ENCODE data around the gene CARS2. TPM values are rescaled to one million over a fixed set of nuclear protein-coding genes. Genes with fewer than 3 reads are reported as not detected.
"Not testable (repeated sequence)": the region's sequence is repeated elsewhere in the genome, so short reads cannot be mapped to it uniquely, and the experiment has no call there.

The CARS2 gene
- total and polyA plus RNA-seq, 2 experiments from 2014 or later, result 75.7 to 96.7 TPM

DNA sequence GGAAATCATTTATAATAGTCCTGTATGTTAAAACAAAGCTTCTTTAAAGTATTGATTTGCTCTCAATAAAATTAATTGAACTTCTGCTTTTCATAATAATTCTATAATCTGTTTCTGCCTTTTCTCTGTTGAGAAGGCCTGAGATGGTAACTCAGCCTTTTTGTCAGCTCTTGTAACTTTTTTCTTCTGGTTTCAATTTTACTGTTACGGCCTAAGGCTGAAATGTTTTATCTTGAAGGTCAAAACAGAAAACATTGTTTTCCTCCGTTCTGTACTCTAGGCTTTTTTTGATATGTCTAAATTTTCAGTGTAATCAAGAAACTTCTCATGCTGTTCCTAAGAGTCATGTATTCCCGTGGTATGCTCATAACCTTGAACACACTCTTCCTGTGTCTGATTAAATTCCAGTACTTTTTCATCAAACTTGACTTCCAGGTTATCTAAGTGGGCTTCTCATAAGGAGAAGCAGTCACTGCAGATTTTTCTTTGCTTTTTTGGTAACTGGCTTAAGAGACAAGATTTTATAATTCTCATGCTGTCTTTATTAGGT, 98.2 kb downstream of the CARS2 start:
- Histone ChIP-seq H3K9me3 (ENCODE audit: low read depth) (no peaks in the 10 kb centered on the region), H3F3A (ENCODE audit: insufficient read depth) (no peaks in the 10 kb centered on the region), H4K20me1 (ENCODE audit: insufficient read depth) (no peaks in the 10 kb centered on the region), H3K36me3 (ENCODE audit: low read depth) (no peaks in the 10 kb centered on the region), H3K9me2 (ENCODE audit: insufficient read depth) (no peaks in the 10 kb centered on the region), H2AFZ (no peak overlapping the region), H3K4me2 (ENCODE audit: unreplicated experiment) (no peak overlapping the region), H3K4me1 (ENCODE audit: insufficient read depth) (no peaks in the 10 kb centered on the region), H3K4me3 (no peak overlapping the region), H3K27me3 (replicated peaks; ENCODE audit: insufficient read depth) (no peaks in the 10 kb centered on the region), H3K79me2 (ENCODE audit: insufficient read depth) (no peaks in the 10 kb centered on the region), H3K27ac (no peak overlapping the region), H3K9ac (no peak overlapping the region)
- DNase-seq, result no peak
- no peak for TF ChIP-seq EZH2phosphoT487 (IDR thresholded peaks at IDR 0.05; ENCODE audit: insufficient read depth, low read depth)
- TF ChIP-seq EZH2 (IDR thresholded peaks at IDR 0.05; ENCODE audit: insufficient read depth, poor library complexity, severe bottlenecking), result no peak
- in situ Hi-C loops (cut with MboI), result no loop called here
- 86 to 92% methylated on average over 3 of the region's 3 CpGs for WGBS, 2 experiments (ENCODE audit: low coverage in 1 of 2, low lambda C conversion rate in 2 of 2, missing lambda C conversion rate in 2 of 2)

DNA sequence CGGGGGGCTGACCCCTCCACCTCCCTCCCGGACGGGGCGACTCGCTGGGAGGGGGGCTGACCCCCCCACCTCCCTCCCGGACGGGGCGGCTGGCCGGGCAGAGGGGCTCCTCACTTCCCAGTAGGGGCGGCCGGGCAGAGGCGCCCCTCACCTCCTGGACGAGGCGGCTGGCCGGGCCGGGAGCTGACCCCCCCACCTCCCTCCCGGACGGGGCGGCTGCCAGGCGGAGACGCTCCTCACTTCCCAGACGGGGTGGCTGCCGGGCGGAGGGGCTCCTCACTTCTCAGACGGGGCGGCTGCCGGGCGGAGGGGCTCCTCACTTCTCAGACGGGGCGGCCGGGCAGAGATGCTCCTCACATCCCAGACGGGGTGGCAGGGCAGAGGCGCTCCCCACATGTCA, 99.6 kb downstream of the CARS2 start:
- H3K4me3 ChIP-seq; H3K27me3 ChIP-seq (replicated peaks; ENCODE audit: insufficient read depth); H3K4me1 ChIP-seq (ENCODE audit: insufficient read depth); H3K79me2 ChIP-seq (ENCODE audit: insufficient read depth); DNase-seq; H3K4me2 ChIP-seq (ENCODE audit: unreplicated experiment); H4K20me1 ChIP-seq (ENCODE audit: insufficient read depth); H3K9me2 ChIP-seq (ENCODE audit: insufficient read depth); in situ Hi-C loops (cut with MboI); H3K27ac ChIP-seq; H3K9me3 ChIP-seq (ENCODE audit: low read depth); H3K36me3 ChIP-seq (ENCODE audit: low read depth); H2AFZ ChIP-seq; H3F3A ChIP-seq (ENCODE audit: insufficient read depth); H3K9ac ChIP-seq: not testable (repeated sequence)
- 89% methylated on average over 32 of the region's 33 CpGs; no CpG with 5 or more reads in 1 of the 2 experiments for WGBS, 2 experiments (ENCODE audit: low coverage in 1 of 2, low lambda C conversion rate in 2 of 2, missing lambda C conversion rate in 2 of 2)

DNA sequence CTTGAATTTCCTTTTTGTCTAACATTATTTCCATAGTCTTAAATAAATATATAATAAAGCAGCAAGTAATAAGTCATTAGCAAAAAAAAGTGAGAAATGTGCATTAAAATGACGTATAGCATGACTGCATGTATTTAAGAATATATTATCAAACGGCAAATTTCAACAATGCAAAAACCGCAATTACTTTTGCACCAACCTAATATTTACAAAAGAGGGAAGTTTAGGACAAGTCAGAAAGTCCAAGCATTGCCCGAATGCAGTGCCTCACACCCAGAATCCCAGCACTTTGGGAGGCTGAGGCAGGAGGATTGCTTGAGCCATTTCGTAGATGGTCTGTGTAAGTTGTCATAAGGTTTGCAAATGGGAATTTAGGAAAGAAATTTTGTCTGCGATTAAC, 100.8 kb downstream of the CARS2 start:
- in situ Hi-C loops (cut with MboI), result no loop called here
- 77 to 79% methylated on average over 6 of the region's 6 CpGs for WGBS, 2 experiments (ENCODE audit: low coverage in 1 of 2, low lambda C conversion rate in 2 of 2, missing lambda C conversion rate in 2 of 2)
- no peak overlapping the region for H3K9ac ChIP-seq

DNA sequence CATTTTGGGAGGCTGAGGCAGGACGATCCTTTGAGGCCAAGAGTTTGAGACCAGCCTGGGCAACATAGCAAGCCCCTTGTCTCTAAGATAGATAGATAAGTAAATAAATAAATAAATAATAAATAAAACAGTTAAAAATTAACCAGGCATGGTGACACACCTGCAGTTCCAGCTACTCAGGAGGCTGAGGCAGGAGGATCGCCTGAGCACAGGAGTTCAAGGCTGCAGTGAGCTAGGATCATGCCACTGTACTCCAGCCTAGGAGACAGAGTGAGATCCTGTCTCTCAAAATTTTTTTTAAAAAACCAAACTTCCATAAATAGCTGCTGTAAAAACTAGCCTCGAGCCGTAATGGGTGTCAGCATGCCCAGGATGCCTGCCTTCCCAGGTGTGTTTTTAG, 104.9 kb downstream of the CARS2 start:
- Histone ChIP-seq H3K9me3 (ENCODE audit: low read depth) (no peaks in the 10 kb centered on the region), H3F3A (ENCODE audit: insufficient read depth) (no peaks in the 10 kb centered on the region), H3K27ac (no peak overlapping the region), H3K4me1 (ENCODE audit: insufficient read depth) (no peaks in the 10 kb centered on the region), H3K4me3 (no peak overlapping the region), H3K9ac (no peak overlapping the region), H3K9me2 (ENCODE audit: insufficient read depth) (no peaks in the 10 kb centered on the region), H3K4me2 (ENCODE audit: unreplicated experiment) (no peak overlapping the region), H2AFZ (no peak overlapping the region), H3K79me2 (ENCODE audit: insufficient read depth) (no peaks in the 10 kb centered on the region), H3K36me3 (ENCODE audit: low read depth) (no peaks in the 10 kb centered on the region), H4K20me1 (ENCODE audit: insufficient read depth) (no peaks in the 10 kb centered on the region), H3K27me3 (replicated peaks; ENCODE audit: insufficient read depth) (no peaks in the 10 kb centered on the region)
- DNase-seq, result no peak
- in situ Hi-C loops (cut with MboI), result no loop called here
- TF ChIP-seq EZH2 (IDR thresholded peaks at IDR 0.05; ENCODE audit: insufficient read depth, poor library complexity, severe bottlenecking), result no peak
- no peak for TF ChIP-seq EZH2phosphoT487 (IDR thresholded peaks at IDR 0.05; ENCODE audit: insufficient read depth, low read depth)
- 67 to 73% methylated on average over 4 of the region's 4 CpGs for WGBS, 2 experiments (ENCODE audit: low coverage in 1 of 2, low lambda C conversion rate in 2 of 2, missing lambda C conversion rate in 2 of 2)

More for the DNA sequence above, 100.8 kb downstream of the CARS2 start:
- Histone ChIP-seq H4K20me1 (ENCODE audit: insufficient read depth) (no peaks in the 10 kb centered on the region), H3K27ac (no peak overlapping the region), H3K79me2 (ENCODE audit: insufficient read depth) (no peaks in the 10 kb centered on the region), H3K4me3 (no peak overlapping the region), H3K4me2 (ENCODE audit: unreplicated experiment) (no peak overlapping the region), H3F3A (ENCODE audit: insufficient read depth) (no peaks in the 10 kb centered on the region), H3K36me3 (ENCODE audit: low read depth) (no peaks in the 10 kb centered on the region), H3K9me2 (ENCODE audit: insufficient read depth) (no peaks in the 10 kb centered on the region), H2AFZ (no peak overlapping the region), H3K9me3 (ENCODE audit: low read depth) (no peaks in the 10 kb centered on the region), H3K4me1 (ENCODE audit: insufficient read depth) (no peaks in the 10 kb centered on the region), H3K27me3 (replicated peaks; ENCODE audit: insufficient read depth) (no peaks in the 10 kb centered on the region)
- TF ChIP-seq EZH2phosphoT487 (IDR thresholded peaks at IDR 0.05; ENCODE audit: insufficient read depth, low read depth), result no peak
- no peak for TF ChIP-seq EZH2 (IDR thresholded peaks at IDR 0.05; ENCODE audit: insufficient read depth, poor library complexity, severe bottlenecking)
- DNase-seq, result no peak

DNA sequence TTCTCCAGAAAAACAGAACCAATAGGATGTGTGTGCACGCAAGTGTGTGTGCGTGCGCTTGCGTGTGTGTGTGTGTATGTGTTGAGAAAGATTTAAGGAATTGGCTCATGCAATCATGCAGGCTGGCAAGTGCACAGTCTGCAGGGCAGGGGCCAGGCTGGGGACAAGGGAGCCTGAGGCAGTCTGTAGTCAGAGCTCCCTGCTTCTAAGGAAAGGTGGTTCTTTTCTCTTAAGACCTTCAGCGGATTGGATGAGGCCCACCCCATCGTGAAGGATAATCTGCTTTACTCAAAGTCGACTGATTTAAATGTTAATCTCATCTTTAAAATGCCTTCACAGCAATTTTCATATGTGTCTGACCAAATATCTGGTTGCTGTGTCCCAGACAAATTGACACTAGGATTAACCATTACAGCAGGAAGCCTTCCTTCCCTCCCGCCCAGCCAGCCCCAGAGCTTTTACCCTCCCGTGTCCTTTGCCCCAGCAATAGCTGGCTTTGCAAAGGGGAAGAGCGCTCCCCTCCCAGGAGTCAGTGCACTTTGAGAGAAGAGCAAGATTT, 105.6 kb downstream of the CARS2 start:
- no peaks in the 10 kb centered on the region for H3K36me3 ChIP-seq (ENCODE audit: low read depth)
- H3K4me2 ChIP-seq (ENCODE audit: unreplicated experiment), result no peak overlapping the region
- H3F3A ChIP-seq (ENCODE audit: insufficient read depth), result no peaks in the 10 kb centered on the region
- H3K9ac ChIP-seq, result no peak overlapping the region
- no peaks in the 10 kb centered on the region for H3K27me3 ChIP-seq (replicated peaks; ENCODE audit: insufficient read depth)
- no peaks in the 10 kb centered on the region for H4K20me1 ChIP-seq (ENCODE audit: insufficient read depth)
- H3K9me2 ChIP-seq (ENCODE audit: insufficient read depth), result no peaks in the 10 kb centered on the region
- H3K27ac ChIP-seq, result no peak overlapping the region
- TF ChIP-seq EZH2phosphoT487 (IDR thresholded peaks at IDR 0.05; ENCODE audit: insufficient read depth, low read depth) (no peak), EZH2 (IDR thresholded peaks at IDR 0.05; ENCODE audit: insufficient read depth, poor library complexity, severe bottlenecking) (no peak)
- H3K9me3 ChIP-seq (ENCODE audit: low read depth), result no peaks in the 10 kb centered on the region
- DNase-seq, result no peak
- H3K4me3 ChIP-seq, result no peak overlapping the region
- H2AFZ ChIP-seq, result no peak overlapping the region
- no peaks in the 10 kb centered on the region for H3K79me2 ChIP-seq (ENCODE audit: insufficient read depth)
- in situ Hi-C loops (cut with MboI), result no loop called here
- 79 to 88% methylated on average over 10 of the region's 10 CpGs for WGBS, 2 experiments (ENCODE audit: low coverage in 1 of 2, low lambda C conversion rate in 2 of 2, missing lambda C conversion rate in 2 of 2)
- H3K4me1 ChIP-seq (ENCODE audit: insufficient read depth), result no peaks in the 10 kb centered on the region
